Renal cortical epithelial cell (primary cell): ENCODE data around the gene IRF2BP2. TPM values are rescaled to one million over a fixed set of nuclear protein-coding genes. Genes with fewer than 3 reads are reported as not detected.

Experiments used
- DNase-seq: peaks from one replicate; pipeline ENCODE4 v3.0.0-alpha.2; 2011; ENCODE audit warnings: low read depth
- total RNA-seq: library from RNA; depleted of rRNA; stranded (reverse); fragments of >200 nt; gene quantifications from 2 replicates; pipeline ENCODE4 v1.2.3, GENCODE V29; 2014

Gene IRF2BP2
- total RNA-seq, 1 donor from 2014 or later, result 79.6 TPM

DNA sequence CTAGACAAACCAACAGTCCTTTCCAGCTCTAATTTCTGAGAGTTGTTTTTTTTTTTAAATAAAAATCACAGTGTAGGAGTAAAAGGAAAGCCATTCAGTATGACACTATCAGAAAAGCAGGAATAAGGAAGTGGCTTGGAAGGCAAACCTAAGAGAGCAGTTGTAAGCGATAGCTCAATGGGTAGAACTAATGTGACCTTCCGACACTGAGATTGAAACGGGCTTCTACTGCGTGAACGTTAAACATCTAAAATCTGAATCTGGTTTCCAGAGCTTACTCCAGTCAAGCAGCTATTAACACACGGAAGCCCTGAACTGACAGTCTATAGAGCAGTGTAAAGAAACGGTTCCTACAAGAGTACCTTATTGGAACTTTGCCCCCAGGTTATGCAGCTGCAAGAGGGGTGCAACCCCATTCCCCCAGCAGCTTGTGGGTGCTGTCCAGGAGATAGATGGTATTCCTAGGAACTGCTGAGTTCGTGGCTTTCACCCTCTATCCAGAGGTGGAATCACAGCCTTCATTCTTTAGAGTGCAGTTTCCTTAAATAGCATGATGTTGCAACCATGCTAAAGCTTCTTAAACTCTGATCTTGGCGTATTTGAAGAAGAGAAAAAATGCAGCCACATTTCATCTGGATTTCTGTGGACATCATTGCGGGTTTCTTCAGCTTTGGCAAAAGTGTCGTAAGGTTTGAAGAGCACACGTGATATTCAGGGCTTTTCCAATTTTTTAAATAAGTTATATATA lies 3.3 kb upstream of the IRF2BP2 start:
- DNase-seq, result peak; percentile 81

DNA sequence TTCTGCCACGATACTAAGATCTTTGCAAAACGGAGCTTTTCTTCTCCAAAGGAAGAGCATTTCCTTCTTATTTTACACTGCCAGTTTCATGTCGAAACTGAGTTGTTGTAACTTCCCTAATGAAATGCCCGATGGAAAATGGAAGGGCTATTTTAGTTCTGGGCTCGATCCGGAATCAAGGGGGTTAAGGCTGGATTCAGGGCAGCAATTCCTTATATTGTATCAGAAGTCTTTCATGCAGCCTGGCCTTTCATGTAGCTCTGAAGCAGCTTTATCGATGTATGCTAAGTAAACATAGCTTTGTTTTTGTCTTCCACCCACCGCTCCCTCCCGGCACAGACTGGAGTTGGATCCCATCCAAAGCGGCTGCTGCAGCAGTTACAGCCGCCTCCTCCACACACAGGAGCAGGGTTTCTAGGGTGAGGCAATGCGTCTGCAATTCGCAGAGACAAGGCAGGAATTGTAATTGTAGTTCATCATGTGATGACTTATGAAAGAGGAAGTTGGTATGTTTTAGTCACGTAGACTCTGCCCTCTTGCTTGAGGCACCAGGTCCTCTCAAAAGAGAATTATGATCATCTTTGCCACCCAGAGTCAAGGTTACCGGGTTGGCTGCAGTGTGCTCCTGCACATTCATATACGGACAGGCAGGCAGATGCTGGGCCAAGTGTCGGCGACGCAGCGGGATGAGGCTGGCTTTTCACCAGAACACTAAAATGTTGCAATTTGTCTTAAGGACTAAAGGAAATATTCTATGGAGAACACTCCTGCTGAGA lies 2.6 kb upstream of the IRF2BP2 start:
- peak; percentile 99 for DNase-seq

DNA sequence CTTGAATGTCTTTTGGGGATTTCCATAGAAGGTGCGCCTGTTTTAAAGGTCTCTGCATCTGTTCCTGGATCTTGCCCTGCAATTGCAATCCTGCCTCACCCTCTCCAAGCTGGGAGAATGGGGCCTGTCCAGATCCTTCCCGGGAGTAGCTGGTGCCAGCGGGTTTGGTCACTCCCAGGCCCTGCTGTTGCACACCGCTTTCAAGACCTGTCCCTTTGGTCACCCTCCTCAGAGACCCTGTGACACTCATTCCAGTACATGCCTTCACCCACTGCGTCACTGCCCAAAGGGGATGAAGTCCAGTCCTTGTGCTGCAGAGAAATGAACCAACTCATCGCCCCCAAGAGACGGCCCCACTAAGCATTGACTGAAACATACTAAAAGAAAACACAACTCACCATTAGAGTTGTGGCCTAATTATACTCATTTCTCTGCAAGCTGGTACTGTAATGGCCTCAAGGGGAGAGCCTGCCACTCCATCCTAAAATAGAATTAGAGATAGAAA lies 1.9 kb upstream of the IRF2BP2 start:
- DNase-seq, result no peak

DNA sequence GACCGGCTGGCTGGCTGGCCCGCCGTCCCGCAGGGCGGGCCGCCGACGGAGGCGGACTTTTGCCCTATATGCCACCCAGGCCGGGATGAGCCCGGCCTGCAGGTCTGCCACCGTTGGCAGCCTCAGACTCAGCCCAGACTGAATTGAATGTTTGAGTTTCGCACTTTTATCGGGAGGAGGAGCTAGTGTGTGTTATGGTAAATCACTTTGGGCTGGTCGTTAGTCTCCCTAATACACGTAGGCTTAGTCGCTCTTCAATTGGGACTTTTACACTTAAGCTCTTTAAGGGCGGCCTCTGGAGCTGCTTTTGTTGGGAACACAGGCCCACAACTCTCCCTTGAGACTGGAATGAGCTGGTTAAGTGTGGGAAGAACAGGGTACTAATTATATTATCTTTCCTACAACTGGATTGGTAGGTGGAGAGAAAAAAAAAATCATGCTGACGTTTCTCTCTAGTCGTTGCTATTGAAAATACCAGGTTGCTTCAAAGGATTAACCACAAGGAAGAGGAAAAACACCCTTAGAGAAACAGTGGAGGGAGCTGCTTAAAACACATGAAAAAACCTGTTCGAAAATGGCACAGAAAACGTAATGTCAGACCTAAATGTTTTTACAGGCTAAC lies 1.4 kb upstream of the IRF2BP2 start:
- DNase-seq, result peak; percentile 98

DNA sequence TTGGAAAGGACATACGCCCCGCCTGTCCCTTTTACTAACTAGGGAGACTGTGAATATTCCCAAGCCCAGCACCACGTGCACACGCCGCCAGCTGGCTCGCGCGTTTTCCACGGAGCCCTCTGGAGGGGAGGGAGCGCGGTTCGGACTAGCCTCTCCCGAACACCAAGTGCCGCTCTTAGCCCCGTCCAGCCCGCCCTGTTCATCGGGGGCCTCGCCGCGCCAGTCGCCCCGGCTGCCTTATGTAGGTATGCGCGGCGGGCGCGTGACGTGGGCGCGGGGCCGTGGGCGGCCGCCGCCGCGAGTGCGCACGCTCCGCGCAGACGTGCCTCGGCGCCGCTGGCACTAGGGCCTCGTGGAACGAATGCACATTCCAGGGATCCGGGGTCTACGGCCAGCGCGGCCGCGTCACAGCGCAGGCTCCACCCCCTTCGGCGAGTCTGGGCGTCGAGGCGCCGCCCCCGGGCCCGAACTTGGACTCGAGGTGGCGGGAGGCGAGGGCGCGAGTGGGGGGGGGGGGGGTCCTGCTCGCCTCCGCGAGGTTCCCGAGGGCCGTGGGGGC lies 767 bp upstream of the IRF2BP2 start:
- DNase-seq, result peak; percentile 81

DNA sequence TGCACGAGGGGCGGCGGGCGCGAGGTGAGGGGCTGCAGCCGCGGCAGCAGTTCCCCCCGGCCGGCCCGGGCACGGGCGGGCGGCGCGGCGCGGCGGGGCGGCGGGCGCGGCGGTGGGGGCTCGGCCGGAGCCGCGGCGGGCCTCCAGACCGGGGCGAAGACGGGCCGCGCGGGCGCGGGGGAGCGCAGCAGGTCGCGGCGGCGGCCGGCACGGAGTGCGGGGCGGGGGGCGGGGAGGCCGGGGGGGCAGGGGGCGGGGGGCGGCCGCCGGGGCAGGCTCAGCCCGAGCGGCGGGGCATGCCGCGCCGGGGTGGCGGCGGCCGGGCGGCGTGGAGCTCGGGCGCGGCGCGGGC lies 311 bp downstream of the IRF2BP2 start:
- no peak for DNase-seq

DNA sequence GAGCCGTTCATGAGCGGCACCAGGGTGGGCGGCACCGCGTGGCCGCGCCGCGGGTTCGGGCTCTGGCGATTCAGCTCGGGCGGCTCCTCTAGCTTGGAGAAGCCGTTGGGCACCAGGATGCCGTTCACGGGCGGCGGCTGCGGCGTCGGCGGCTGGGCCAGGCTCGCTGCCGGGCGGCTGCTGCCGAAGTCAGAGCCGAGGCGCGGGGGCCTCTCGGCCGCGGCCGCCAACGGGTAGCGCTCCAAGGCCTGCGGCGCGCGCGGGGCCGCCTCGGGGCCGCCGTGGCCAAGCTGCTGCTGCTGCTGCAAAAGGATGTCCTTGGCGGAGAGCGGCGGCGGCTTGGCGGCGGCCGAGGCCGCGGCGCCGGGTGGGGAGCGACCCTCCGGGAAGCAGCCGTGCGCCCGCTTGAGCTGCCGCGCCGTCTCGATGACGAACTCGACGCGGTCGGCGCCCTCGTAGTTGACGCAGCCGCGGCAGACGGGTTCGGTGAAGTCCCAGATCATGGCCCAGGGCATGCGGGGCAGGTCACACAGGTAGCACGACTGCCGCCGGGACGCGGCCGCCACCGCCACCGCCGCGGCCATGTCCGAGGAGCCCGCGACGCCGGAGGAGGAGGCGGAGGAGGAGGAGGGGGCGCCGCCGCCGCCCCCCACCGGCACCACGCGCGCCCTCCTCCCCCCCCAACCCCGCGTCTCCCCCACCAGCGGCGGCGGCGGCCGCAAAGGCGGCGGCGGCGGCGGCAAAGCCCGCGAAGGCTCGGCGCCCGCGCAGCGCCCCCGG lies 877 bp downstream of the IRF2BP2 start:
- DNase-seq, result no peak

DNA sequence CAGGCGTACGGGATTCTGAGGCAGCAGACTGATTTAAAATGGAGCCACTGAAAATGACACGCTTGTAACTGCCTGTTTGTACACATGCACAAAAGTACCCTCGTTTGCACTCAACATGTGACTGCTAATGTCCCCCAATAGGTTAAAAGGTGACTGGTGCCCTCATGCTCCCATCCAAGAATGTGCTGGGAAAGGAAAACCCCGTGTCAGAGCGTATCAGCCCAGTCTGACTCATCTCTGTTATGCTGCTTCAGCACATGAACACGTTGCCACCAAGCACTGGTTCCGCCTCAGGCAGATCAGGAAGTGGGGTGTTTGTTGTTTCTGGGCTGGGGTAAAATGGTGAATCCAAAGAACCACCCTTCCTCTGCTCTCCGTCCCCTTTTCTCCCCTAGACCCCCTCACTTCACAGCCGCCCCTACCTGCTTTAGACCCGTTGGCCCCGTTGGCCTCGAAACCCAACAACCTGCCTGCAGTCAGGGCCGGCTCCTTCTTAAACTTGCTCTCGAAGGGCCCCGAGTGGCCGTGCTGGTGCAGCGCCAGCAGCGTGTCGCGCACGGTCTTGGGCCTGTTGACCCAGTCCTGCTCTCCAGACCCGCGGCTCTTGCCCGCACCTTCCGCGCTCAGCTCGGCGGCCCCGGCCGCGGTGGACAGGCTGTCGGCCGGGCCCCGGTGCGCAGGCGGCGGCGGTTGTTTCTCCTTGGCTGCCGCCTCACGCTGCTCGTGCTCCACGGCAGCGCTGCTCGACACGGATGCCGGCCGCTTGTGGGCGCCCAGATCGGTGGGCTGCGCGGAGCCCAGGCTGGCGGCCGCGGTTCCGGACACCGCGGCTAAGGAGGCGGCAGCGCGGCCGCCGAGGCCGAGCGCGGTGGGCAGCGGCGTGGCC lies 1.7 kb downstream of the IRF2BP2 start:
- DNase-seq, result peak; percentile 97

DNA sequence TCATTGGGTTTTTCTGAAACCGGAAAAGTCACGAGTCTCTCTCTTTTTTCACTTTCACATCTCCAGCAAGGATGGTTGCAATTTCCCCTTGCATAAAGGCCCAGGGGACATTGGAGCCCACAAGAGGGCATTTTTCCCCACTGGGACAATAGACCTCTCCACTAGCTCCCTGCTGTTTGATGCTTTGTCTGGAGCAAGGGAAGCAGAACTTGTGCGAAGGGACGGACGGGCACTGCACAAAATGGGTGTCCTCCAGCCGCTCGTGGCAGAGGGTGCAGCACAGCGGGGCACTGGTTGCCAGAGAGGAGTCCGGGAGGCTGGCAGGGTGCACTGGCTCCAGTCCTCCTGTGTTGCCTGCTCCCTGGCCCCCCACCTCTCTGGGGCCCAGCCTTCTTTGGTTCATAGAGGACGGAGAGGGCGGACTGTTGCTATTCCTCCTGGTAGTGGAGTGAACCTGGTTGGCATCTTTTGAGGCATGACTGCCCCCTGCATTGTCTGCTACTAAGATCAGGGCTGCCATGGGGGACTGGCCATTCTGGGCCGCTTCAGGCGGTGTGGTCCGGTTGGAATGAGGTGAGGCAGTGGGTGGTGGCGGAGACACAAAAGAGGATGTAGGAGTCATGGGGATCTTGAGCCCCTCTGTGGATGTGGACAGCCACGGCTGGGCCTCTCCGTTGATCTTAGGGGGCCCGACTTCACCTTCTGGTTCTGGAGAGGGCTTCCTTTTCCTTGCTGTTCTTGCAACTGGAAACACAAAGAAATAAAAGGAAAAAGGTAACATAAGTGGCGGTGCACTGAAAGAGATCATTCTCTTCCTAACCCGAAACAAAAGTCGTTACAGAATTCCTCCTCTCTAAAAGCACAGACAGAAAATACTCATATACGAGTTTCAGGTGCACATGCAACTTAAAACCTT lies 2.6 kb downstream of the IRF2BP2 start:
- DNase-seq, result peak; percentile 45

DNA sequence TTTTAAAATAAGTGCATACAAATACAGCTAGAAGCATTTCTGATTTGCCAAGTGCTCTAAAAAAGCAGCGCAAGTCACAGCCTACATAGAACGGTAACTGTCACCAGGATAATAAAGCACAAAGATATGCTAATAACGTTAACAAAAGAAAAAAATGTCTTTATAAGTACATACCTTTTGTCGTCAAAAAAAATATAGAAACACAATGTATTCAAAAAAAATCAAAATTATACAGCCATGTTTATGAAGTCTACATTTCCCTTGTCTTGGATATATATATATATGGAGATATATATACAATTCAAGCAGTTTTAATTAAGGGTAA lies 3.2 kb downstream of the IRF2BP2 start:
- DNase-seq, result no peak

DNA sequence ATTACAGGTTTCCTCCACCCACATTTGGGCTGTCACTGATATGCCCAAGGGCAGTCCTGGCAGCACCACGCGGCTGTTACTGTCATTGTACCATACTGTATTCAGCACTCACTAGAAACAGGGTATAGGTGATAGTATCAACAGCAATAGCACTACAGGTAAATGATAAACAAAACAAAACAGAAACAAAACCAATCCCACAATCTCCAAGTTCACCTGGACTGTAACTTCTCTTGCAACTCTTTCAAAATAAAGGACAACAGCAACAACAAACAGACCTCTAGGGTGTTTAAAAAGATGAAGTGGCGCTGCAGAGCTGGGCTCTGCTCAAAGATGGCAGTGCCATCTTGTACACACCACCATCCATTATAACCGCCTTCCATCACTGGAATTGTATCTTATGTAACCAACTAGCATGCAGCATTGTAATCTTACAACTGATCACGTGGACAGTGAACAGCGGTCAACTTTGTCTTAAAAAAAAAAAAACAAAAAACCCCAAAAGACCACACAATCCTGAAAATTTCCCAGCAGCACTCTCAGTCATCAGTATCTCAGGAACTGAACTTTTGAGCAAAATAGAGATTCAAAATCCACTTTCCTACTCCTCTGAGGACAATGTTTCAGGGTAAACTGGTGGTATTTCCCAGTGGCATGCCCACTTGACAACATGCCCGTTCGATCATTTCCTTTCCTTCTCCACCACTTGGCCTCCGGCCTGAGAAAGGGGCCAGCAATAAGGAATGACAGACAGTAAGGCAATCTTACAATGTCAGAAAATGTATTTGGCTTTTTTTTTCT lies 3.8 kb downstream of the IRF2BP2 start:
- peak; percentile 67 for DNase-seq

DNA sequence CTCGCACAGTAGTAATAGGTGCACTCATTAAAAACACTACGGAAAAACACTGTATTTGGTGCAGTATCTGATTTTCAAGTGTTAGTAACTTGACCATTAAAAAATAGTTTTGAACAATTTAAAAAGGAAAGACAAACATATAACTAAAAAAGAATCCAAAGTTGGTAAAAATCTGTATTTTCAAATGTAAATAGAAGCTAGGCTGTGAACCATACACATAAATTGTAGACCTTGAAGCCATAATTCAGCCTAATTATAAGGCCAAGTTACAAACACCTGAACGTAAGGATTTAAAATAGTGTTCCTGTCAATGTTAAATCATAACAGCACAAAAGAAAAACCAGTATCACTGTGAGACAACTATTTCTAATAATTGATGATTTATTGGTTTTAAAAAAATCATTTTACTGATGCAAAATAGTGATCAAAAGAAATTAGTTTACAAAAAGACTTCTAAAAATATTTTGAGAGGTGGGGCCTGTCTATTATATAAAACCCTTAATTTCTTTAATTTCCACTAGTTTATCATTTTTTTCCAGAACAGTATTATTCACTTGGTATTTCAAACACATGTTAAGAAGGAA lies 4.5 kb downstream of the IRF2BP2 start:
- DNase-seq, result no peak

DNA sequence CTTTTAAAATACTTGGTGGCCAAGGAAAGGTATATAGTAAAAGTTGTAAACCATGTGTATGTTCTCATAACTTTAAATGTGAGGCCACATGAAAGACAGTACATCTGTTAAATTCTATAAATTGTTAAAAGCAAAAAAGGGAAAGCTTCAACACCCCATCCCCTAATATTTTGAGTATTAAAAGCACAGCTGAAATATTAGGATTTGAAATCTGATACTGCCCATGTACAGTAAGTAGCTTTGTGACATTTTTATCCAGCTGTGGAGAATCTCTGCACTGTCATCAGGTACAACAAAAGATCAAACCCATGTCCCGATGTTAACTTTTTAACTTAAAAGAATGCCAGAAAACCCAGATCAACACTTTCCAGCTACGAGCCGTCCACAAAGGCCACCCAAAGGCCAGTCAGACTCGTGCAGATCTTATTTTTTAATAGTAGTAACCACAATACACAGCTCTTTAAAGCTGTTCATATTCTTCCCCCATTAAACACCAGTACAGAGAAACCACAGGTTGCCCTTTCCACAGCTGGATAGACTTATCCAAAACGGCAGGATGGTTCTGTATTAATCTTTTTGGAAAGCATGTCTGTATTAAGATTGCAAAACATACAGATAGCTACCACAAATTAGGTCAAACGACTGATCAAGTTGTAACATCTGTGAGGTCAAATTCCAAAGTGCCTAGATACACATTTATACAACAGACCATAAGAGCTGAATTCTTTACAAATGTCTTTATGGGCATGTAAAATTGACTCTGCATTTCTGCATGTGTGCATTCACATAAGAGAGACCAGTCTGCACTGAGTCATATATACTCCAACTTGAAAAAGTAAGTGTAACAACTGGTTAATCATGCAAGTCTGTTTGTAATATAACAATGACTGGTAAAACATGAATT lies 5.2 kb downstream of the IRF2BP2 start:
- DNase-seq, result peak; percentile 79

DNA sequence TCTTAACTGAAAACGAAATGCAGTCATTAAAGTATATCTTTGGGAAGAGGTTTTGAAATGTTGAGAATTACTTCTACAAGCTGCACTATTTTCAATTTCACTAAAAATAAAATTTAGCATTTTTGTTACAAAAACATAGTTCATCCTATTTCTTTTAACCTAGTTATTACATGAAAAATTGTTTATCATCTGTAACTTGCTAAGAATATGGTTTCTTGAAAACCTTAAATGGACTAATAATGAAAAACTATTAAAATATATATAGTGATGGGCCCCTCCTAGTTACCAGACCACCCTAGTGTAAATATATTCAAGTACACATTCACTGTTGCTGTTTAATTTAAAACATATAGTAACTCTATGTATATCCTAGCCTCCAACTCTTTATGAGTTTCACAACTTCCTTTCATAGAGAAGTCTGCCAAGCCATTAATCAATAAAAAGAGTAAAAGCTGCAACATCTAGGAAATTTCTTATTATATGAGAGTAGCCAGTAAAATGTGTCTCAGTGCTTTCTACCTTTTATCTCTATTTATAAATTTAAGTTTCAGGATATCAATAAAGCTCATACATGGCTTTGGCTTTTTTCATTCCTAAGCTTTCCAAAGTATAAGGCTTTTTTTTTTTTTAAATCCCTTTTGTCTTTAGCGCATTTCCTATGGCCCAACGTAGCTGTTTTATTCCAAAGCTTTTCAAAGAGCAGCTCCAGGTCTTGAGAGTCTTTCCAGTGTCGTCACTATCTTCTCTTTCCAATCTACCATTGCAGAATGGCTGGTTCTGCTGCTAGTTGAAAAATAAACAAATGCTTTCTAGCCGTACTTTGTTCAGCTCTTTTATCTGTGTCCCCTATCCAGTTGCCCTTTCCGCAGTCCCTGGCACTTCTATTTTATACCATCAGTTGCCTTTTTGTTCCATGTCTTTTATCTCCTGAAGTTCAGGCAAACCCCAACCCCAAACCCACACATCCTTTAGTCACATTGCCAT lies 6.5 kb downstream of the IRF2BP2 start:
- DNase-seq, result peak; percentile 62

DNA sequence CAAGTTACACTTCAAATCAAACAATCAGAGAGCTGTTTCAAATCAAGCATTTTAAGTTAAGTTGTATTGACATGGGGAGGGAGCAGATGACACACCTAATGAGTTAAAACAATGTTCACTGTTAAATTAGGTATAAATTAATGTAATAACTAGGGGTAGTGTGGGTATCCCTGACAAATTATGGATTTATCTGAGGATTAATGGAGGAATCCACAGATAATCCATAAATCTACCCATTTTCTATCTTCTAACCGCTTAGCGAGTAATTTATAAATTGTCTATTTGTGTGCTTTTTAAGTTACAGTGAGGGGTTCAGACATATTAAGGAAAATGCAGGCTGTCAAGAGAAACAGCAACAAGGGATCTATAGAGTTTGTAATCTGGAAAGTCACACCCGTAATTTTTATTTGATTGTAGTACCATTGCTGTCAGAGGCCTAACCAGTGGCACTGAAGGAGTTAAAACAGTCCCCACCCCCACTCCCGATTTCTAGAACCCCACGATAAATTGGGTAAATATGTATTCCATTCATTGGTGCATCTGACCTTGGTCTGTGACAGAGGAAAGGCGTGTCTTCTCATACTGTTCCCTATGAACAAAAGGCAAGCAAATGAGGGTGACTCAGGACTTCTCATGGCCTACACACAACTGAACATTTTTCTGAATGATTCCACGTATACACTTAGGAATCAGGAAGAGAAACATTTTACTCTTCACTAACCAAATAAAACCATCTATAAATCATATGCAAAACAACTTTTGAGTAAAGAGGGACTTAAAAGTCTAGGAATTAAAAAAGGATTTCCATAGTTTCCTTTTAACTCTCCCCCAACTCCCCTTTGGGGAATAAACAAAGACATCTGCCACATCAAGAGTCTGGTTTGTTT lies 7.4 kb downstream of the IRF2BP2 start:
- peak; percentile 99 for DNase-seq
